Retinal pigment epithelial cell (primary cell): Measurements from ENCODE around the gene WDSUB1.

ENCODE experiments used
- DNase-seq: peaks from one replicate; pipeline ENCODE4 v3.0.0-alpha.2; 2010; ENCODE audit warnings: low read depth
- H3K4me3 ChIP-seq: 2 replicates; pipeline ENCODE4 v1.5.1; 2011; ENCODE audit warnings: mild to moderate bottlenecking, low read length, control low read depth, moderate library complexity
- CTCF ChIP-seq: conservative IDR thresholded peaks from 2 replicates; pipeline ENCODE4 v1.5.1; 2011; ENCODE audit warnings: low read depth, low read length, control low read depth, inconsistent platforms

Gene WDSUB1

GRCh38 chr2:159251296-159252173, 35.0 kb downstream of the WDSUB1 start:
- TF ChIP-seq CTCF: no peak
- DNase-seq: no peak
- H3K4me3 ChIP-seq: no peak overlapping the region

- H3K4me3 ChIP-seq: no peak overlapping the region
- no peak for TF ChIP-seq CTCF
- DNase-seq: peak; percentile 73
Measured at GRCh38 chr2:159249990-159250715, 36.4 kb downstream of the WDSUB1 start.

GRCh38 chr2:159246325-159246988, 40.0 kb downstream of the WDSUB1 start:
- no peak overlapping the region for H3K4me3 ChIP-seq
- no peak for TF ChIP-seq CTCF
- no peak for DNase-seq

DNA sequence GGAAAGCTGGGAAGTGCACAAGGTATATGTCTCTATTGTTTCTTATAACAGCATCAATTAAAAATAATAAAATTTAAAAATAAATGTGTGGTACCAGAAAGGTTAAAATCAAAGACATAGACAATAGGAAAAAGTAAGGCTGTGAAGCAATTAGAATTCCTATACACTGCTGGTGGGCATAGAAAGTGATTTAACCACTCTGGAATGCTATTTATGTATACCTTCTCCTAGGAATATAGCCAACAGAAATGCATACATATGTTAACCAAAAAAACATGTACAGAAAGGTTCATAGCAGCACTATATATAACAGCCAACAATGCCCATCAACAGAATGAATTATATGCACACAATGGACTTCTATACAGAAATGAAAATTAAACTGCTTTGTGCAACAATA, 43.0 kb downstream of the WDSUB1 start:
- no peak overlapping the region for H3K4me3 ChIP-seq
- DNase-seq: no peak
- TF ChIP-seq CTCF: no peak

DNA sequence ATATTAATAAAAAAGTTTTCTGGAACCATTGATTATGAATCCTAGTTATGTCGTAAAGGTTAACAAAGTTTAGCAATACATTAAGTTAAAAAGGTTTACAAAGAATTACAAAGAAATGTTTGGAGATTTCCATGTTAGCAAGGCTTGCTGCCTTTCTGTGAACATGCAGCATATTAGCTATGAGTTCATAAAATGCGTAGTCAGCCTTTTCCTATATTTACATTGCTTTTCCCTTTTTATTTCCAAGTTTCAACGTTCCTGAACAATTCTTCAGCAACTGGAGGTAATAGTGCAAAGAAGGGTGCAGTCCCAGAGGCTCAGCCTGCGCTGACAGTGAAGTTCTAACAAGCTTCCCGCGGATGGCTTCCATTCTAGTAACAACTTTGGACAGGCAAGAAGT, 51.6 kb downstream of the WDSUB1 start:
- TF ChIP-seq CTCF: no peak
- H3K4me3 ChIP-seq: no peak overlapping the region
- no peak for DNase-seq

GRCh38 chr2:159232456-159233170, 53.9 kb downstream of the WDSUB1 start:
- H3K4me3 ChIP-seq: no peak overlapping the region
- TF ChIP-seq CTCF: no peak
- DNase-seq: no peak
